H1 (cell line): ENCODE results near the gene ZBTB18.

Experiments
- CBX8 ChIP-seq: fragments of 300-800, 300-1000 bp; sonication (generic); IDR thresholded peaks from 2 replicates; pipeline ENCODE4 v1.7.1; 2016; ENCODE audit warnings: low read depth, low read length, borderline replicate concordance
- CHD2 ChIP-seq: IDR thresholded peaks from 2 replicates; pipeline ENCODE4 v1.6.1; 2012; ENCODE audit warnings: low read length, improper control_type of control experiment
- EGR1 ChIP-seq: IDR thresholded peaks from 2 replicates; pipeline ENCODE4 v1.6.1; 2011; ENCODE audit warnings: low read depth, low read length, borderline replicate concordance
- EZH2 ChIP-seq: fragments of 200-600 bp; sonication (generic); IDR thresholded peaks from 2 replicates; pipeline ENCODE4 v1.7.1; 2012; ENCODE audit warnings: low read depth, mild to moderate bottlenecking, moderate library complexity, low read length, inconsistent platforms; ENCODE audit not compliant: severe bottlenecking
- NANOG ChIP-seq: IDR thresholded peaks from 2 replicates; pipeline ENCODE4 v1.6.1; 2011; ENCODE audit warnings: low read length, low read depth, mild to moderate bottlenecking, inconsistent platforms; ENCODE audit not compliant: insufficient read depth, poor library complexity, severe bottlenecking
- RXRA ChIP-seq: IDR thresholded peaks from 2 replicates; pipeline ENCODE4 v1.6.1; 2011; ENCODE audit warnings: low read depth, mild to moderate bottlenecking, low read length, moderate library complexity; ENCODE audit not compliant: insufficient read depth
- SAP30 ChIP-seq: fragments of 300-600 bp; sonication (generic); IDR thresholded peaks from 2 replicates; pipeline ENCODE4 v1.7.1; 2012; ENCODE audit warnings: low read length, moderate library complexity, mild to moderate bottlenecking, inconsistent platforms; ENCODE audit not compliant: insufficient read depth, insufficient replicate concordance
- SIN3A ChIP-seq, 2 experiments: IDR thresholded peaks in 1 of 2; conservative IDR thresholded peaks in 1 of 2; 2 replicates each; pipeline ENCODE4 v1.6.1; 2011 to 2012; ENCODE audit warnings: low read length in 2 of 2, improper control_type of control experiment in 1 of 2, low read depth in 1 of 2, mild to moderate bottlenecking in 1 of 2
- YY1 ChIP-seq: IDR thresholded peaks from 2 replicates; pipeline ENCODE4 v1.6.1; 2011; ENCODE audit warnings: low read depth, mild to moderate bottlenecking, low read length
- TF ChIP-seq, protein P1 (sequence below), 3 experiments: IDR thresholded peaks; 1 replicate in 2 of 3; 2 replicates in 1 of 3; pipeline versions ENCODE4 v1.5.1 to v1.6.1; 2011; ENCODE audit warnings: low read length in 3 of 3, mild to moderate bottlenecking in 3 of 3, inconsistent platforms in 2 of 3, low read depth in 1 of 3, moderate library complexity in 1 of 3; ENCODE audit not compliant: insufficient read depth in 1 of 3; ENCODE audit errors: control extremely low read depth in 1 of 3

DNA sequence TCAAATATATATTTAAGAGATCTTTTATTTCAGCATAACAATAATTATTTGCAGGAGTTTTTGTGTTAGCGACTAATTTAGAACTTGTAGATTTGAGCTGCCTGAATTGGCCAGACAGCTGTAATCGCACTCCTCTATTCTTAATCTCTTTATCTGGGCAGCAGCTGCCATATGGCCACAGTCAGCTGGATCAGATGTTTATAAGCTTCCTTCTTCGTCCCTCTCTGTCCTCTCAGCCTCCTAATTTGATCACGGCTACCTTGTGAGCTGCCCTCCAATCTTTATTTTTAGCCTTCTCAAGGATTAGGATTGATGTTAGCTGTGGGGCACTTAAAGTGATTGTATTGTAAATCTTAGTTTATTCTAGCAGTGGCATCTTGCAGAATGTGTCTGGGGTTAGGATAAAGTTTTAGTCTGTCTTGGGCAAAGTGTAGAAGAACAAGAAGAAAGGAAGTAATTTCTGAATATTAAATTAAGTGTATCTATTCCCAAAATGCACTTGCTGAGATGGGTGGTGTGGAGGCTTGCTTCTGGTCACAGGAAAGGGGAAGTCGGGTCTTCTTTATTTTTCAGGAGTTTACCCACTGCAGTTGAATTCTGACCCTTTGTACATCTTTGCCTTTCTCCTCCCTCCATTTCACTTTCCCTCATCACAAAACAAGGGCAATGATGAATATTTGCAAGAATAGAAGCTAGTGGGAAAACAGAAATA lies 1.1 kb downstream of the ZBTB18 start:
- no peak for TF ChIP-seq EZH2
- no peak for TF ChIP-seq SIN3A (conservative IDR thresholded peaks at IDR 0.05 in 1 of 2, IDR thresholded peaks at IDR 0.05 in 1 of 2; ENCODE audit: low read depth in 1 of 2, low read length in 2 of 2)
- TF ChIP-seq, protein P1, sequence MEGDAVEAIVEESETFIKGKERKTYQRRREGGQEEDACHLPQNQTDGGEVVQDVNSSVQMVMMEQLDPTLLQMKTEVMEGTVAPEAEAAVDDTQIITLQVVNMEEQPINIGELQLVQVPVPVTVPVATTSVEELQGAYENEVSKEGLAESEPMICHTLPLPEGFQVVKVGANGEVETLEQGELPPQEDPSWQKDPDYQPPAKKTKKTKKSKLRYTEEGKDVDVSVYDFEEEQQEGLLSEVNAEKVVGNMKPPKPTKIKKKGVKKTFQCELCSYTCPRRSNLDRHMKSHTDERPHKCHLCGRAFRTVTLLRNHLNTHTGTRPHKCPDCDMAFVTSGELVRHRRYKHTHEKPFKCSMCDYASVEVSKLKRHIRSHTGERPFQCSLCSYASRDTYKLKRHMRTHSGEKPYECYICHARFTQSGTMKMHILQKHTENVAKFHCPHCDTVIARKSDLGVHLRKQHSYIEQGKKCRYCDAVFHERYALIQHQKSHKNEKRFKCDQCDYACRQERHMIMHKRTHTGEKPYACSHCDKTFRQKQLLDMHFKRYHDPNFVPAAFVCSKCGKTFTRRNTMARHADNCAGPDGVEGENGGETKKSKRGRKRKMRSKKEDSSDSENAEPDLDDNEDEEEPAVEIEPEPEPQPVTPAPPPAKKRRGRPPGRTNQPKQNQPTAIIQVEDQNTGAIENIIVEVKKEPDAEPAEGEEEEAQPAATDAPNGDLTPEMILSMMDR (IDR thresholded peaks at IDR 0.05; ENCODE audit: control extremely low read depth in 1 of 3, insufficient read depth in 1 of 3, low read depth in 1 of 3, low read length in 3 of 3): no peak
- TF ChIP-seq NANOG: no peak
- TF ChIP-seq EGR1: no peak
- no peak for TF ChIP-seq CHD2
- TF ChIP-seq YY1: no peak
- TF ChIP-seq CBX8: no peak
- TF ChIP-seq SAP30: no peak
- no peak for TF ChIP-seq RXRA
